Right atrium auricular region (tissue), 2 donors: ENCODE results near the gene DLG2. TPM values are rescaled to one million over a fixed set of nuclear protein-coding genes. Genes with fewer than 3 reads are reported as not detected.

Experiments
- DNase-seq: peaks from one replicate; pipeline ENCODE4 v3.0.0-alpha.2; 2019; ENCODE audit warnings: low spot score
- H3K27ac ChIP-seq, 2 donors: fragments of 200-600 bp; sonication (generic); 1 replicate in 1 of 2; 2 replicates in 1 of 2; pipeline ENCODE4 v1.5.1; 2016 to 2019
- H3K27me3 ChIP-seq, 2 donors: fragments of 200-600 bp; sonication (generic); one replicate each; pipeline versions ENCODE4 v1.5.1 to v1.6.0; 2017 to 2019
- H3K36me3 ChIP-seq: fragments of 200-600 bp; sonication (generic); one replicate; pipeline ENCODE4 v1.5.1; 2016
- H3K4me1 ChIP-seq, 2 donors: fragments of 200-600 bp; sonication (generic); one replicate each; pipeline versions ENCODE4 v1.5.1 to v1.6.0; 2017 to 2019
- H3K4me3 ChIP-seq, 2 donors: fragments of 200-600 bp; sonication (generic); 1 replicate in 1 of 2; 2 replicates in 1 of 2; pipeline ENCODE4 v1.5.1; 2017 to 2019; ENCODE audit warnings: mild to moderate bottlenecking in 1 of 2, moderate library complexity in 1 of 2
- H3K9me3 ChIP-seq, 2 donors: fragments of 200-600 bp; sonication (generic); one replicate each; pipeline ENCODE4 v1.5.1; 2019
- total RNA-seq, 2 donors: library from RNA; depleted of rRNA; stranded (reverse); fragments of >200 nt; gene quantifications; one replicate each; pipeline ENCODE4 v1.1.0, GENCODE V29; 2016
- TF ChIP-seq, protein P1 (sequence below), 2 donors: fragments of 200-600 bp; sonication (generic); IDR thresholded peaks; one replicate each; pipeline ENCODE4 v1.5.1; 2019; ENCODE audit warnings: antibody characterized with exemption in 2 of 2

Gene DLG2
- total RNA-seq, 2 donors from 2014 or later, result 6.6 to 6.7 TPM

DNA sequence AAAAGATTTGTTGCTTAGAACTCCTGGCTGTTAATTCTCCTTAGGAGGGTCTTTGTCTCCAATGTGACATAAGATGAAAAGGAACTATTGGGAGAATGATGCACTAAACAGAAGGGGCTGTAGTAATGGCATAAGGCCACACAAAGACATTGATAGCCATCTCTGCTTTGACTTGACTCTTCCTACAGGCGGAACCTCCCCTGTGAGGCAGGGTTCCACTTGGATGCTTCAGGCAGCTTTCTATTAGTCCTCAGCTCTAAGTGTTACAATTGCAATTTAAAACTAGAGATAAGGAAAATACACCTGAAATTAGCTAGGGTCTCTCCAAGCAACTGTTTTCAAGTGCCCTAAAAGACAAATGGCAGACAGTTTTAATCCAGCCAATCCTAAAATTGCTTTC, 1949.4 kb downstream of the DLG2 start:
- Histone ChIP-seq H3K4me1 (no peaks in the 10 kb centered on the region), H3K9me3 (no peaks in the 10 kb centered on the region), H3K4me3 (no peak overlapping the region), H3K36me3 (no peaks in the 10 kb centered on the region), H3K27me3 (no peaks in the 10 kb centered on the region), H3K27ac (no peak overlapping the region)
- no peak for DNase-seq
- TF ChIP-seq, protein P1, sequence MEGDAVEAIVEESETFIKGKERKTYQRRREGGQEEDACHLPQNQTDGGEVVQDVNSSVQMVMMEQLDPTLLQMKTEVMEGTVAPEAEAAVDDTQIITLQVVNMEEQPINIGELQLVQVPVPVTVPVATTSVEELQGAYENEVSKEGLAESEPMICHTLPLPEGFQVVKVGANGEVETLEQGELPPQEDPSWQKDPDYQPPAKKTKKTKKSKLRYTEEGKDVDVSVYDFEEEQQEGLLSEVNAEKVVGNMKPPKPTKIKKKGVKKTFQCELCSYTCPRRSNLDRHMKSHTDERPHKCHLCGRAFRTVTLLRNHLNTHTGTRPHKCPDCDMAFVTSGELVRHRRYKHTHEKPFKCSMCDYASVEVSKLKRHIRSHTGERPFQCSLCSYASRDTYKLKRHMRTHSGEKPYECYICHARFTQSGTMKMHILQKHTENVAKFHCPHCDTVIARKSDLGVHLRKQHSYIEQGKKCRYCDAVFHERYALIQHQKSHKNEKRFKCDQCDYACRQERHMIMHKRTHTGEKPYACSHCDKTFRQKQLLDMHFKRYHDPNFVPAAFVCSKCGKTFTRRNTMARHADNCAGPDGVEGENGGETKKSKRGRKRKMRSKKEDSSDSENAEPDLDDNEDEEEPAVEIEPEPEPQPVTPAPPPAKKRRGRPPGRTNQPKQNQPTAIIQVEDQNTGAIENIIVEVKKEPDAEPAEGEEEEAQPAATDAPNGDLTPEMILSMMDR (IDR thresholded peaks at IDR 0.05), result no peak

DNA sequence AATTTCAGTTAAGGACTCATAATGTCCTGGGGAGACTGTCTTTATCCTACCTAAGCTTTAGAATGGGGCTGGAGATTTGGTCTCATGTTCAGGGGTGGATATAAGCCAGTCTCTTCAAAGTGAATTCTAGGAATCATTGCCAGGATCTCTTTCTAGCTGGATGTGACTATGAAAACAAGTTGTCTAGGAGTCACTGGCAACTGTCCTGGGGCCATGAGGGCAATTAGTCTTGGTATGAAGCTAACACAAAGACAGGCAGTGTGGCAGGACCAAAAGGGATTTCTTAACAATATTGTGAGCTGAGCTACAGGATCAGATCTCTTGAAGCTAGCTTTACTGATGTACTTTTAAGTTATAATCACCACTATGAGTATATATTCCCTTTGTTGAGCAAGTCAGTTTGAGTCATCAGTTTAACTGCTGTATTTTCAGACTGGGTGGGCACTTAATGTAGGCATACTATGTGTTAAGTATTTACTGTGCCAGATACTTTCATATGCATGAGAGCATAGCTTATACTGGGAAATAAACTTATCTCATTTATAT, 1951.0 kb downstream of the DLG2 start:
- Histone ChIP-seq H3K27ac (no peak overlapping the region), H3K27me3 (no peaks in the 10 kb centered on the region), H3K4me1 (no peaks in the 10 kb centered on the region), H3K36me3 (no peaks in the 10 kb centered on the region), H3K9me3 (no peaks in the 10 kb centered on the region), H3K4me3 (no peak overlapping the region)
- DNase-seq, result no peak
- TF ChIP-seq, protein P1 (IDR thresholded peaks at IDR 0.05), result no peak

DNA sequence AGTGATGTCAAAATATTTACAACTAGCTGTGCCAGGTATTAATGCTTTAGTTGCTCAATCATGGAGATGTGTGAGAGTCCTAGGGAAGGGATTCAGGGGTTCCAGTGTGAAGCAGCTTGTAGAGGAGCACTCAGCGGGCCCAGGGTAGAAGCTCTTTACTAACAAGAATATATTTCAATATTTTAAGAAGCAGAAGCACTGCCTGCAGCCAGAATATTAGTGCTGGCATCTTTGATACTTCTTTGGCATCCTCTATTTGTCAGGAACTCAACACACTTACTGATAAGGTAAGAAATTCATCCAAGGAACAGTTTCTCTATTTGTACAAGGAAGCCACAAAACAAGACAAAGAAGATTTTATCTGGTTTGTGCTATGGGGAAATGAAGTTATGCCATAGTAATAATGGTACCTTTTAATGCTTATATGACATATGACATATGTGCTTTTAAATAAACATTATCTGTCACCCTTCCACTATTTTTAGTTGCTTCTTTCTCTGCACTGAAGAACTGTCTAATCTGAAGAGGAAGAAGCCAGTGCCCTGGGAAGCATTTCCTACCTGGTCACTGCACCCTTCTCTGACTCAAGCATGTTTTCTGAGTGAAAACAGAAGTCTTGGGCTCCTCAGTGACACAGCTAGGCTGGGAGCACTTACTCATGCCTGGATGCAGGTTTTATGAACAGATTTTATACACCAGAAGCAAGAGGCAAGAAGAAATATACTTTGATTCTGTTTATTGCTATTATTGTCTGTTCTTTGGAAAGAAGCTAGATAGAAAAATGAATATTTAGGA, 1952.8 kb downstream of the DLG2 start:
- Histone ChIP-seq H3K4me1 (no peaks in the 10 kb centered on the region), H3K27me3 (no peaks in the 10 kb centered on the region), H3K9me3 (no peaks in the 10 kb centered on the region), H3K36me3 (no peaks in the 10 kb centered on the region), H3K27ac (no peak overlapping the region), H3K4me3 (no peak overlapping the region)
- TF ChIP-seq, protein P1 (IDR thresholded peaks at IDR 0.05), result no peak
- DNase-seq, result no peak

DNA sequence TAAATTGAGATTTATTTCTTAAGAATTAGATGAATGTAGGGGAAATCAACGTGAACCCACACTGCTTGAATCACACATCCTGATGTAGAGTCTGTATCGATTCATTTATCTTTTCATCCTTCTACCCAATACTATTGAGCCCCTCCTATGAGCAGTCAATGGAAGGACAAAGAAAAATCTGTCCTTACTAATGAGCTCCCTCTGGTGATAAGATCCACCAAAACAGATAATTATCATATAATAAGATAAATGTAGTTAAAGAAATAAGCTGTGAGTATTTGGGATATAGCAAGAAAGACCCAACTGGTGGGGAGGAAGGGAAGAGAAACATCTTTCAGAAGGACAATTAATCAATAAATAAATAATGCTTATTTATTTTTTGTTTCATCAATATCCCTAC, 1955.9 kb downstream of the DLG2 start:
- Histone ChIP-seq H3K27me3 (no peaks in the 10 kb centered on the region), H3K4me1 (no peaks in the 10 kb centered on the region), H3K9me3 (no peaks in the 10 kb centered on the region), H3K4me3 (no peak overlapping the region), H3K27ac (no peak overlapping the region), H3K36me3 (no peaks in the 10 kb centered on the region)
- TF ChIP-seq, protein P1 (IDR thresholded peaks at IDR 0.05), result no peak
- no peak for DNase-seq

DNA sequence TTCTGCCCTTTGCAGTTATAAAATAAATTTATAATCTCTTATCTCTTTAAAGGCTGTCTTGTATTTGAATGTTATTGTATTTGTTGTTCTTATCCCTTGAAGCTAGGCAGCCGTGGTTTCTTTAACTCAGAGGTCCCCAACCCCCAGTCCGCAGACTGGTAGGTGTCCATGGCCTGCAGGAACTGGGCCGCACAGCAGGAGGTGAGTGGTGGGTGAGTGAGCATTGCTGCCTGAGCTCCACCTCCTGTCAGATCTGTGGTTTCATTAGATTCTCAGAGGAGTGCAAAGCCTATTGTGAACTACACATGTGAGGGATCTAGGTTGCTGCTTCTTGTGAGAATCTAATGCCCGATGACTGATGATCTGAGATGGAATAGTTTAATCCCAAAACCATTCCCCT, 1961.0 kb downstream of the DLG2 start:
- H3K9me3 ChIP-seq, result no peaks in the 10 kb centered on the region
- H3K4me3 ChIP-seq, result no peak overlapping the region
- no peak for DNase-seq
- H3K27ac ChIP-seq, result no peak overlapping the region
- no peaks in the 10 kb centered on the region for H3K4me1 ChIP-seq
- no peaks in the 10 kb centered on the region for H3K27me3 ChIP-seq
- no peaks in the 10 kb centered on the region for H3K36me3 ChIP-seq
- TF ChIP-seq, protein P1 (IDR thresholded peaks at IDR 0.05), result no peak
